K562 treated with DMSO at 1 percent for 48 hours (cell line): ENCODE results near the gene REX1BD. TPM values are rescaled to one million over a fixed set of nuclear protein-coding genes. Genes with fewer than 3 reads are reported as not detected.

Experiments
- total RNA-seq: library from RNA; unstranded; fragments of 300-600 nt; gene quantifications from 2 replicates; pipeline ENCODE4 v1.2.3, GENCODE V29; 2022; ENCODE audit warnings: low replicate concordance; ENCODE audit errors: extremely low read depth

REX1BD gene
- total RNA-seq = not detected in 2 replicates

GRCh38 chr19:18588611-18589379 lies at the start of gene REX1BD:
REX1BD (plus strand) TSS chr19:18588798; CDS start chr19:18588802, 4 bp downstream.

GRCh38 chr19:18542941-18543813 lies 45.4 kb upstream of the REX1BD start, which contains the start of gene FKBP8:
FKBP8 (minus strand) TSS chr19:18543573; CDS start chr19:18541970, 1,603 bp downstream.

GRCh38 chr19:18557411-18558201 lies 31.0 kb upstream of the REX1BD start, which contains the start of gene KXD1:
KXD1 (plus strand) TSS chr19:18557870; CDS start chr19:18562057, 4,187 bp downstream.

GRCh38 chr19:18571564-18572344 lies 16.8 kb upstream of the REX1BD start, which contains the start of gene UBA52:
UBA52 (plus strand) TSS chr19:18571857; CDS start chr19:18573301, 1,444 bp downstream.

GRCh38 chr19:18606281-18607225 lies 18.0 kb downstream of the REX1BD start, which contains the start of gene CRLF1:
CRLF1 (minus strand) TSS chr19:18606799; CDS start chr19:18606656, 143 bp downstream.

GRCh38 chr19:18612772-18613588 lies 24.4 kb downstream of the REX1BD start, which contains the start of gene TMEM59L:
TMEM59L (plus strand) TSS chr19:18612870; CDS start chr19:18612959, 89 bp downstream.

GRCh38 chr19:18636969-18637629 lies 48.5 kb downstream of the REX1BD start, which contains the start of gene KLHL26:
KLHL26 (plus strand) TSS chr19:18637028; CDS start chr19:18637055, 27 bp downstream.

Other genes with a start within 250 kb of the REX1BD start
- gene PGPEP1, start 248.2 kb upstream of the REX1BD start, total RNA-seq = not detected in 2 replicates
- 390 TPM in 1 of 2 replicates, not detected in the other for gene GDF15, start 202.6 kb upstream of the REX1BD start, total RNA-seq
- gene LRRC25, start 191.2 kb upstream of the REX1BD start, total RNA-seq = not detected in 2 replicates
- gene SSBP4, start 169.4 kb upstream of the REX1BD start, total RNA-seq = not detected in 2 replicates
- gene ISYNA1, start 150.7 kb upstream of the REX1BD start, total RNA-seq = 948 TPM in 1 of 2 replicates, not detected in the other
- not detected in 2 replicates for gene ELL, start 66.7 kb upstream of the REX1BD start, total RNA-seq
- 467 TPM in 1 of 2 replicates, not detected in the other for gene FKBP8, start 45.2 kb upstream of the REX1BD start, total RNA-seq
- not detected in 2 replicates for gene KXD1, start 30.9 kb upstream of the REX1BD start, total RNA-seq
- gene UBA52, start 16.9 kb upstream of the REX1BD start, total RNA-seq = 452 TPM in 1 of 2 replicates, not detected in the other
- not detected in 2 replicates for gene CRLF1, start 18.0 kb downstream of the REX1BD start, total RNA-seq
- not detected in 2 replicates for gene TMEM59L, start 24.1 kb downstream of the REX1BD start, total RNA-seq
- not detected in 2 replicates for gene KLHL26, start 48.2 kb downstream of the REX1BD start, total RNA-seq
- gene CRTC1, start 94.9 kb downstream of the REX1BD start, total RNA-seq = not detected in 2 replicates
- not detected in 2 replicates for gene COMP, start 202.5 kb downstream of the REX1BD start, total RNA-seq
- 461 TPM in 1 of 2 replicates, not detected in the other for gene UPF1, start 243.2 kb downstream of the REX1BD start, total RNA-seq